ENCODE results near the gene ERVK3-1. TPM values are rescaled to one million over a fixed set of nuclear protein-coding genes. Genes with fewer than 3 reads are reported as not detected.
A peak's percentile ranks its signal among the peaks of the same experiment; 100 is the strongest.

Gene ERVK3-1
- total RNA-seq, 1 experiment from 2014 or later: 28.1 TPM

DNA sequence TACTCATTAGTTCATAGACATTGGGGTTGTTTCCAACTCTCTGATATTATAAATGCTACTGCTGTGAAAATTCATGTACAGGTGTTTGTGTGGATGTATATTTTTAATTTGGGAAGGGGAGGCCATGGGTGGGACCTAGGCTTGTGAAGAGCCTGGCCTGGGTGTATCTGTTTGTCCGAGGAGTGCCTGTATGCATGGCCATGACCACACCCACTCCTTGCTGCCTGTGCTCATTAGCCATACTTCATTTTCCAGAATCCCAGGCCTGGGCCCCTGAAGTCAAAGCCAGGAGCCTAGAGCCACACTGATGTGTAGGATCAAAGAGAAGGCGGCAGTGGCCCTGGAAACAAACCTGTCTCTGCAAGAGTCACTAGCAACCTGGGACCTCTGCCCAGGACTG lies 10.4 kb downstream of the ERVK3-1 start (continued):
- TF ChIP-seq, protein P1, sequence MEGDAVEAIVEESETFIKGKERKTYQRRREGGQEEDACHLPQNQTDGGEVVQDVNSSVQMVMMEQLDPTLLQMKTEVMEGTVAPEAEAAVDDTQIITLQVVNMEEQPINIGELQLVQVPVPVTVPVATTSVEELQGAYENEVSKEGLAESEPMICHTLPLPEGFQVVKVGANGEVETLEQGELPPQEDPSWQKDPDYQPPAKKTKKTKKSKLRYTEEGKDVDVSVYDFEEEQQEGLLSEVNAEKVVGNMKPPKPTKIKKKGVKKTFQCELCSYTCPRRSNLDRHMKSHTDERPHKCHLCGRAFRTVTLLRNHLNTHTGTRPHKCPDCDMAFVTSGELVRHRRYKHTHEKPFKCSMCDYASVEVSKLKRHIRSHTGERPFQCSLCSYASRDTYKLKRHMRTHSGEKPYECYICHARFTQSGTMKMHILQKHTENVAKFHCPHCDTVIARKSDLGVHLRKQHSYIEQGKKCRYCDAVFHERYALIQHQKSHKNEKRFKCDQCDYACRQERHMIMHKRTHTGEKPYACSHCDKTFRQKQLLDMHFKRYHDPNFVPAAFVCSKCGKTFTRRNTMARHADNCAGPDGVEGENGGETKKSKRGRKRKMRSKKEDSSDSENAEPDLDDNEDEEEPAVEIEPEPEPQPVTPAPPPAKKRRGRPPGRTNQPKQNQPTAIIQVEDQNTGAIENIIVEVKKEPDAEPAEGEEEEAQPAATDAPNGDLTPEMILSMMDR (IDR thresholded peaks at IDR 0.05 in 2 of 3, conservative IDR thresholded peaks at IDR 0.05 in 1 of 3; ENCODE audit: borderline replicate concordance in 1 of 3, insufficient read depth in 1 of 3, low read depth in 2 of 3, low read length in 2 of 3): no peak
- TF ChIP-seq CBX3 (IDR thresholded peaks at IDR 0.05; ENCODE audit: low read depth): no peak
- no peak for TF ChIP-seq POLR2A (IDR thresholded peaks at IDR 0.05; ENCODE audit: borderline replicate concordance, extremely low read depth, insufficient read depth, insufficient read length)

DNA sequence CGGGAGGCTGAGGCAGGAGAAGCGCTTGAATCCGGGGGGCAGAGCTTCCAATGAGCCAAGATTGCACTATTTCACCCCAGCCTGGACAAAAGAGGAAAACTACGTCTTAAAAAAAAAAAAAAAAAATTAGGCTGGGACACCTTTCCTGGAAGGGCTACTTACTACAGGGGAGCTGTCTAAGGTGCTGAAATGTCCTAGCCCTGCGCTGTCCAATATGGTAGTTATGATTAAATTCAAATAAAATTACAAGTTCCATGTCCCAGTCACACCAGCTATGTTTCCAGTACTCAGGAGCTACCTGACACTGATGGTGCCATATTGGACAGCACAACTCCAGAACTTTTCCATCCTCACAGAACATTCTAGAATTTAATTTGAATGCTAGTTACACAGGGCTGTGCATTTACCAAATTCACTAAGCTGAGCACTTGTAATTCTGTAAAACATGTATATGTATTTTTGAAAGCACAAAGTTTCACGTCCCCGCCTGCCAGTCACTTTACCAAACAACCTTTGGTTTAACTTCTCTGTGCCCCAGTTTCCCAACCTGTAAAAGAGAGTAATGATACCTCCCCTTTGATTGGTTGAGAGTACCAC lies 12.4 kb downstream of the ERVK3-1 start:
- DNase-seq (ENCODE audit: low read depth, low spot score) (no peak), ATAC-seq (0 out of 2 replicates have a peak, but pooled peaks have one; percentile 46)
- H3K4me3 ChIP-seq (replicated peaks in 1 of 2; ENCODE audit: low read depth in 1 of 2, low read length in 2 of 2): no peak overlapping the region
- H3K9me2 ChIP-seq (ENCODE audit: insufficient read depth): no peaks in the 10 kb centered on the region
- peaks cover 0 to 4% of the 10 kb centered on the region in 2 experiments; a peak in 1 of 4 replicates for H3K9me3 ChIP-seq (ENCODE audit: control insufficient read depth in 1 of 2, insufficient read depth in 1 of 2, low read depth in 1 of 2, low read length in 2 of 2)
- CTCF ChIA-PET: no interaction called here
- no peak overlapping the region for H3K9ac ChIP-seq (ENCODE audit: low read length)
- no peaks in the 10 kb centered on the region for H3K79me2 ChIP-seq (ENCODE audit: insufficient read depth, low read length)
- RAD21 ChIA-PET (ENCODE audit: low non-redundant PET in 1 of 2, low total read pairs in 2 of 2, uncharacterized antibody in 2 of 2, unreplicated experiment in 2 of 2): no interaction called here
- no peaks in the 10 kb centered on the region; the same call in 1 of the 2 replicates for H4K20me1 ChIP-seq (ENCODE audit: insufficient read depth)
- POLR2A ChIA-PET: no interaction called here
- intact Hi-C loops (cut with micrococcal nuclease): no loop called here
- H3K36me3 ChIP-seq (ENCODE audit: control insufficient read depth in 1 of 2, insufficient read depth in 2 of 2, low read length in 2 of 2): peaks cover 16 to 22% of the 10 kb centered on the region in 2 experiments
- H2AFZ ChIP-seq (ENCODE audit: low read depth, low read length, poor library complexity, severe bottlenecking): no peak overlapping the region
- no peak overlapping the region for H3K27ac ChIP-seq (ENCODE audit: low read depth, low read length)
- BruUV-seq (replicated peaks): no TSS peak
- no peaks in the 10 kb centered on the region for H3K4me1 ChIP-seq (ENCODE audit: control insufficient read depth in 1 of 2, insufficient read depth in 2 of 2, low read length in 2 of 2)
- TF ChIP-seq, protein P2, sequence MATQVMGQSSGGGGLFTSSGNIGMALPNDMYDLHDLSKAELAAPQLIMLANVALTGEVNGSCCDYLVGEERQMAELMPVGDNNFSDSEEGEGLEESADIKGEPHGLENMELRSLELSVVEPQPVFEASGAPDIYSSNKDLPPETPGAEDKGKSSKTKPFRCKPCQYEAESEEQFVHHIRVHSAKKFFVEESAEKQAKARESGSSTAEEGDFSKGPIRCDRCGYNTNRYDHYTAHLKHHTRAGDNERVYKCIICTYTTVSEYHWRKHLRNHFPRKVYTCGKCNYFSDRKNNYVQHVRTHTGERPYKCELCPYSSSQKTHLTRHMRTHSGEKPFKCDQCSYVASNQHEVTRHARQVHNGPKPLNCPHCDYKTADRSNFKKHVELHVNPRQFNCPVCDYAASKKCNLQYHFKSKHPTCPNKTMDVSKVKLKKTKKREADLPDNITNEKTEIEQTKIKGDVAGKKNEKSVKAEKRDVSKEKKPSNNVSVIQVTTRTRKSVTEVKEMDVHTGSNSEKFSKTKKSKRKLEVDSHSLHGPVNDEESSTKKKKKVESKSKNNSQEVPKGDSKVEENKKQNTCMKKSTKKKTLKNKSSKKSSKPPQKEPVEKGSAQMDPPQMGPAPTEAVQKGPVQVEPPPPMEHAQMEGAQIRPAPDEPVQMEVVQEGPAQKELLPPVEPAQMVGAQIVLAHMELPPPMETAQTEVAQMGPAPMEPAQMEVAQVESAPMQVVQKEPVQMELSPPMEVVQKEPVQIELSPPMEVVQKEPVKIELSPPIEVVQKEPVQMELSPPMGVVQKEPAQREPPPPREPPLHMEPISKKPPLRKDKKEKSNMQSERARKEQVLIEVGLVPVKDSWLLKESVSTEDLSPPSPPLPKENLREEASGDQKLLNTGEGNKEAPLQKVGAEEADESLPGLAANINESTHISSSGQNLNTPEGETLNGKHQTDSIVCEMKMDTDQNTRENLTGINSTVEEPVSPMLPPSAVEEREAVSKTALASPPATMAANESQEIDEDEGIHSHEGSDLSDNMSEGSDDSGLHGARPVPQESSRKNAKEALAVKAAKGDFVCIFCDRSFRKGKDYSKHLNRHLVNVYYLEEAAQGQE (IDR thresholded peaks at IDR 0.05; ENCODE audit: low read depth): peak; percentile 83
- no peak for TF ChIP-seq SP1 (IDR thresholded peaks at IDR 0.05; ENCODE audit: low read depth)
- H3K4me2 ChIP-seq (ENCODE audit: low read length): no peak overlapping the region
- H3K27me3 ChIP-seq (ENCODE audit: insufficient read depth, low read length): no peaks in the 10 kb centered on the region

Measured in HCT116 (cell line).